HuH-7.5 (cell line): ENCODE data around the gene PDXK.

Experiments
- DNase-seq: peaks from one replicate; pipeline ENCODE4 v3.0.0; 2011; ENCODE audit warnings: low spot score

PDXK gene

DNA sequence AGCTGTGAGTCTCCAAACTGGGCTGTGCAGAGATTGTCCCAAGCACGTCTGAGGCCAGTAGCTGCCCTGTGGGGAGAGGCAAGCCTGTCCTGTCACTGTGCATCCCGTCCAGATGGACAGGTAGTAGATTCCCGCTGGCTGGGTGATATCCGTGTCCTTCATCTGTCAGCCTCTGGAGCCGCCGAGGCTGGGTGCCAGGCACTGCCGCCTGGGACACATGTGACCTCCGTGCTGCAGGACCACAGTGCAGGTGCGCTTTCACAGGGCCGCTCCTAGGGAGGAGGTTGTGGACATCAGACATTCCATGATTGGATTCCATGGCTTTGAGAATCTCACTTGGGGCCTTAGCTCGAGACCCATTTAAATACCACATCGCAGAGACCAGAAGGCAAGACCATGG lies 4.7 kb downstream of the PDXK start:
- no peak for DNase-seq

DNA sequence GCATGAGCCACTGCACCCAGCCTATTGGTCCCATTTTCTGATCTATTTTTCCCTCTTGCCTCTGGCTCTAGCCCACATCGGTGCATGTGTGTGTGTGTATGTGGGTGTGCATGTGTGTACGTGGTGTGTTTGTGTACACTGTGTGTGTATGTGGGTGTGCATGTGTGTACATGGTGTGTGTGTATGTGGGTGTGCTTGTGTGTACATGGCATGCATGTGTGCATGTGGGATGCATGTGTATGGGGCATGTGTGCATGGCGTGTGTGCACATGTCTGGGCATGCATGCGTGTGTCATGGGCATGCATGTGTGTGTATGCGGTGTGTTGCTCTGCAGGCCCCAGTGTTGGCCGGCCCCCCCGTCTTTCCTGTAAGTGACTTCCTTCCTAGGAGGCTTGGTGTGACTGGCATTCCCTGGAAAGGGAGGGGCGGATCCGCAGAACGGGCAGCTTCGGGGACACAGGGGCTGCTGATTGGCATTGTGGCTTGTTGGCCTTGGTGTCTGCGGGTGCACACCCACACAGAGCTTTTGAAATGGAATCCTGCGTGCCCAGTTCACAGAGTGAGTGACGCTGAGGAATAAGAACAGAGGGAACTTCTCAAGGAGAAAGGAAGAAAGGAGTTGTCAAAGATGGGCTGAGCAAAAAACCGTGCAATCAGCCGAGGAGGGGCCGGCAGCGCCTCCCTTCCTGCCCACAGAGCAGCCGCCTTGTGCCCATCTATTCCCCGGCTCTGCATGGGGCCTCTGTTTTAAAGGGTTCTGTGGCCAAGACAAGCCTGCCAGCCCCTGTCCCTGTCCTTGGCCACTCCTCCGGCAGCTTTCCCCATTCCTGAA lies 8.0 kb downstream of the PDXK start:
- DNase-seq, result no peak

DNA sequence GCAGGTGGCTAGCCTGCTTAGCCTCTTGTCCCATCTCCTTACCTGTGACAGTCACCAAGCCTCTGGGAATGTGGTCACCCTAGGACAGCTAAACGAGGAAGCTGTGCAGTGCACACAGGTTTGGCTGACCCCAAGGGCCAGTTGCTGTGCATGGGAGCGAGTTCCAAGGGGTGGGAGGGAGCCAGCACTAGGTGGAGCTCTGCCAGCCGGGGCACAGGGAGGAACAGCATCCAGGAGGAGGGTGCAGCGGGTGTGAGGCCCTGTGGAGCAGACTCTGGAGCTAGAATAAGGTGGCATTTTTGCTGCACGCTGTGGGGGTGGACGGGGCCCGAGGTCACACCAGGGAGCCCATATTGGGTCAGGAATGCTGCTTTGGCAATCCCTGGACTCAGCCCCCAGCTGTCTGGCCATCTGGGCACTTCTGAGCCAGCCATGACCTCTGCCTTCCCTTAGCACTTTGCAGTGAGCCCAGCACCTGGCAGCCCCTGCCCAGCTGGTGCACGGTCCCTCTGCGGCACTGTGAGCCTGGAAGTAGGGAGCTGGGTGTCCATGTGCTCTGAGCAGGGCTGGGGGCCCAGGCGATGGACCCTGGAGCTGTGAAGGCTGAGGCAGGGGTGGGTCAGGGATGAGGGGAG lies 8.7 kb downstream of the PDXK start:
- DNase-seq, result no peak

GRCh38 chr21:43728154-43728466 lies 9.2 kb downstream of the PDXK start:
- DNase-seq, result no peak

DNA sequence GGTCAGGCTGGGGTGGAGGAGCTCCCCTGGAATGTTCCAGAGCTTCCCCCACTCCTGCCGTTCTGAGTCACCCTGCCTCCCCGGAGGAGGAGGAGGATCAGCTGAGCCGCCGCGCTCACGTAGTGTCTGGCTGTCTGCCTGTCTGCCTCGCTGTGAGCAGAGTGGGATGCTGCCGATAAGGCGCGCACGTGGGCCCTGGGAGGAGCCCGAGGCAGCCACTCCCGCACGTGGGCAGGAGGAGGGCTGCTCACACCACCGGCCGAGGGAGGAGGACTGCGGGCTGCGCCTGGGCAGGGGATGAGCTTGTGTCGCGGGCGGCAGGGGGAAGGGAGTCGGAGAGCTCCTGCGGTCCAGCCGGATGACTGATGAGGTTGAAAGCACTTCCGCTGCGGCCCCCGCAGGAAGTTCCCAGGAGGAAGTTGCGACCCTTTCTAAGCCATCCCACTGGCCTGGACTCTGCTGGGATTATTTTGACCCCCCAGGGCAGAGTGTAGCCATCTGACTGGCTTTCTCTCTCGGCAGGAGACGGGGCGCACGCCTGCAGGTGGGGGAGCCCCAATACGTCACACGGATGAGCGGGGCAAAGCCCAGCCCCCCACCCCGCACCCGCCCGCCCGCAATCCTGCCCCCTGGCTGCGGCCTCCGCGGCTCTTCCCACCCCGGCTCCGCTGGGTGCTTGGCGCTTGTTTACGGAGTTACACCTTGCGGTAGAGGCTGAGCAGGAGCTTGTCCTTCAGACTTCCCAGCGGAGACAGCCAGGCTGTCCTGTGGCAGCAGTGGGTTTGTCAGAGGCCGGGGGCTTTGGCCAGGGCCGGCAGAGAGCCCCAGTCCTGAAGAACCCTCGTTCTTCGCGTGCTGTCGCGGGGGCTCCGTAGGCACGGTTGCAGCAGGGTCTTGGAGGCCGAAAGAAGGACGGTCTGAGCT lies 9.8 kb downstream of the PDXK start:
- DNase-seq, result peak; percentile 74

GRCh38 chr21:43731476-43731875 lies 12.5 kb downstream of the PDXK start:
- DNase-seq, result no peak

DNA sequence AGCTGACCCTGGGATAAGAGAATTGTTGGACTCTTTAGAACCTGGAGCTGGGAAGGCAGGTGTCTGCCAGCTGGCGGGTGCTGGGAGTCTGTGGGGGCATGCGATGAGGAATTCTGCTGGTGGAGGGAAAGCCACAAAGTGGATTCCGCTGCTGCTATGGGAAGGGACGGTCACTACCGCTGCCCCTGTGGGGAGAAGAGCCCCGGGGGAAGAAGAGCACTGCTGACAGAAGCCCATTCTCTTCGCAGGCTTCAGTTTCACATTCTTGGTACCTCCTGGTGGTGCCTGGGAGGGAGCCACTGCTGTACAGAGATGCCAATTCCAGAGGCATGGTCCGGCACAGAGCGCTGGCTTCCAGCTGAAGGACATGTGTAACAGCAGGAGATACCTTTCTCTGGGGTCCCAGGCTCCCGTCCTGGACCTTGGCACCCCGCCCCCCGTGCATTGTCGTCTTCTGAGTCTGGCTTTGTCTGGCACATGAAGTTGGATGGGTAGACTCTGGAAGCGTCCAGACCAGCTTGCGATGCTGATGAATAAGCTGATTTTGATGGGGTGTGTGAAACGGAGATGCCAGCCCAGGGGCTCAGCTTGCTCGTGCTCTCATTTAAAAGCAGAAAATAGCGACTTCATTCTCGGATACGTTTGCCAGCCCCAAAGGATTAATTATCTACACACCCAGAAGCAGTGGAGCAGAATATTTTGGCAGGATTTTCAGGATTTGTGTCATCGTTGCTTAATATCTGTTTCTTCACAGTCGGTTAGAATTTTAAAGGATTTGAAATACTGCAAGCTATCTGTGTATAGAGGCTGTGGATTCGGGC lies 13.2 kb downstream of the PDXK start:
- no peak for DNase-seq

GRCh38 chr21:43733060-43733459 lies 14.1 kb downstream of the PDXK start:
- no peak for DNase-seq

- DNase-seq, result no peak
Observed at GRCh38 chr21:43733529-43734071, 14.7 kb downstream of the PDXK start.

- no peak for DNase-seq
Observed at GRCh38 chr21:43734131-43734927, 15.4 kb downstream of the PDXK start.

DNA sequence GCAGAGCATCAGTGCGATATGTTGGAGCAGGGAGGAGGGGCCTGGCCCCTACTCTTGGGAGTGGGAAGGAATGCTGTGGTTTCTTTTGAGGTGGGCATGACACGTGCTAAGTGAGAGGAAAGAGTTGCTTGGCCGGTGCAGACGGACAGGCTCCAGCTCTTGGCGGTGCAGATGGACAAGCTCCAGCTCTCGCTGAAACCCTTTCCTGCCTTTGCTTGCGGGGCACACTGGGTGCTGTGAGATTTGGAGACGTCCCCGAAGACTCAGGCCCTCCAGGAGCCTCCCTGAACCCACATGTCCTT lies 15.9 kb downstream of the PDXK start:
- DNase-seq, result no peak

GRCh38 chr21:43735236-43736091 lies 16.5 kb downstream of the PDXK start:
- no peak for DNase-seq

GRCh38 chr21:43736224-43736883 lies 17.4 kb downstream of the PDXK start:
- DNase-seq, result no peak

- no peak for DNase-seq
Observed at GRCh38 chr21:43737158-43737950, 18.4 kb downstream of the PDXK start.

- DNase-seq, result no peak
Observed at GRCh38 chr21:43739621-43740435, 20.9 kb downstream of the PDXK start.

GRCh38 chr21:43740497-43741156 lies 21.7 kb downstream of the PDXK start:
- DNase-seq, result no peak

GRCh38 chr21:43741423-43742096 lies 22.6 kb downstream of the PDXK start:
- DNase-seq, result no peak
